NT2/D1 (cell line): ENCODE data around the gene ATP11B.

ENCODE experiments used
- SUZ12 ChIP-seq: IDR thresholded peaks from 2 replicates; pipeline ENCODE4 v1.6.1; 2011; ENCODE audit not compliant: insufficient read length, insufficient read depth; ENCODE audit errors: extremely low read depth
- YY1 ChIP-seq: IDR thresholded peaks from 2 replicates; pipeline ENCODE4 v1.6.1; 2011; ENCODE audit not compliant: insufficient read length, insufficient read depth

DNA sequence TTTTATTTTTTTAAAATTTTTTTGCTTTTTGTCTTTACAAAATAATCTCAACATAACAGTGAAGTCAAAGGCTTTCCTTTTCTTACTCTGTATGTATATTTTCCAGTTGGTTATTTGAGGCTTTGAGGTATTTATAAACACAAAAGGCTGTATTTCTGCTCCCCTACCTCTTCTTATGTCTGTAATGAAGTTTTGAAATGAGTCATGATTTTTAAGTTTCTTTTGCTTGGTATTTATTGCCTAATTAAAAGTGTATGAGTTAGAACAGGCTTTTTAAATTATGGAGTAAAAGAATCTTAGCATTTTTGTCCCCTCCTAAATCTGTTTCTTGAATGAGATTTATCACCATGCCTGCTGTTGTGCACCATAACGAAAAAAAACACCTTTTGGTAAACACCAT lies 121.0 kb downstream of the ATP11B start:
- TF ChIP-seq YY1, result no peak
- no peak for TF ChIP-seq SUZ12
